GM13976 (cell line): ENCODE measurements around the gene PATJ.

Experiments
- DNase-seq: peaks from one replicate; pipeline ENCODE4 v3.0.0; 2012; ENCODE audit warnings: low spot score
- in situ Hi-C: fragments of 300-500 bp; cut with MboI; formaldehyde crosslinking; loops from one replicate; pipeline ENCODE4 v1.12.0; 2022; ENCODE audit warnings: low sequenced_read_pairs, mixed read lengths, inconsistent platforms; ENCODE audit not compliant: unreplicated experiment
- TF ChIP-seq, protein P1 (sequence below): IDR thresholded peaks from 2 replicates; pipeline ENCODE4 v1.5.1; 2012; ENCODE audit warnings: borderline replicate concordance, mild to moderate bottlenecking; ENCODE audit not compliant: insufficient read depth; ENCODE audit errors: extremely low read depth, missing control alignments, control extremely low read depth

PATJ gene

GRCh38 chr1:62188111-62188510 is 445.8 kb downstream of the PATJ start:
- in situ Hi-C loops: no loop called here
- DNase-seq: no peak
- TF ChIP-seq, protein P1, sequence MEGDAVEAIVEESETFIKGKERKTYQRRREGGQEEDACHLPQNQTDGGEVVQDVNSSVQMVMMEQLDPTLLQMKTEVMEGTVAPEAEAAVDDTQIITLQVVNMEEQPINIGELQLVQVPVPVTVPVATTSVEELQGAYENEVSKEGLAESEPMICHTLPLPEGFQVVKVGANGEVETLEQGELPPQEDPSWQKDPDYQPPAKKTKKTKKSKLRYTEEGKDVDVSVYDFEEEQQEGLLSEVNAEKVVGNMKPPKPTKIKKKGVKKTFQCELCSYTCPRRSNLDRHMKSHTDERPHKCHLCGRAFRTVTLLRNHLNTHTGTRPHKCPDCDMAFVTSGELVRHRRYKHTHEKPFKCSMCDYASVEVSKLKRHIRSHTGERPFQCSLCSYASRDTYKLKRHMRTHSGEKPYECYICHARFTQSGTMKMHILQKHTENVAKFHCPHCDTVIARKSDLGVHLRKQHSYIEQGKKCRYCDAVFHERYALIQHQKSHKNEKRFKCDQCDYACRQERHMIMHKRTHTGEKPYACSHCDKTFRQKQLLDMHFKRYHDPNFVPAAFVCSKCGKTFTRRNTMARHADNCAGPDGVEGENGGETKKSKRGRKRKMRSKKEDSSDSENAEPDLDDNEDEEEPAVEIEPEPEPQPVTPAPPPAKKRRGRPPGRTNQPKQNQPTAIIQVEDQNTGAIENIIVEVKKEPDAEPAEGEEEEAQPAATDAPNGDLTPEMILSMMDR: no peak

GRCh38 chr1:62194651-62195544 is 452.6 kb downstream of the PATJ start, which contains the start of gene L1TD1:
TSS of gene L1TD1 (plus strand) at chr1:62194849. CDS start at chr1:62206629, 11,780 bp downstream.
- in situ Hi-C loops: no loop called here
- TF ChIP-seq, protein P1: no peak
- no peak for DNase-seq

DNA sequence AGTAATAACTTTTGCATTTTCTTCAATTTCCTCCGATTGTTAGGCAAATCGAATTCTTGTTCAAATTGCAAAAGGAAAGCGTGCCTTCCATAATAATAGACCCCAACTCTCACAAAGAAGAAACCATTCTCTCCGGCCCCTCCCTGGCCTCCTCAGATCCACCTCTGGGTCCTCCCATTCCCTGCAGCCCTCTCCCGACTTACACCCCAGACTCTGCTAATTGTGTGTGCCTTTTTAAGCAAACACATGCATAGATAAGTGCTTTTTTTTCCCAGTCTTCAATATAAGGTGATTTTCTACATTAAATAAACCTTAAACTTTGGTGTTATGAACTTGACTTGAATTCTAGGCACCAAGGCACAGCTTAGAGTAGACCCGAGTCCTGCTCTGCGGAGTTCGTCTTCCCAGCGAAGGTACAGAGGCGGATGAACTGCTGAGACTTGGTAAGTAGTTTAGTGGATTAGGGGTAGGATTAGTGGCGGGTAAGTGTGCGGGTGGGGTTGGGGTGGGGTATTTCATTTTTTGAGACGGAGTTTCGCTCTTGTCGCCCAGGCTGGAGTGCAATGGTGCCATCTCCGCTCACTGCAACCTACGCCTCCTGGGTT is 453.9 kb downstream of the PATJ start:
- DNase-seq: no peak
- TF ChIP-seq, protein P1: no peak
- in situ Hi-C loops: no loop called here

- TF ChIP-seq, protein P1: no peak
- in situ Hi-C loops: no loop called here
- DNase-seq: no peak
Measured at GRCh38 chr1:62198069-62198780, 455.9 kb downstream of the PATJ start.

DNA sequence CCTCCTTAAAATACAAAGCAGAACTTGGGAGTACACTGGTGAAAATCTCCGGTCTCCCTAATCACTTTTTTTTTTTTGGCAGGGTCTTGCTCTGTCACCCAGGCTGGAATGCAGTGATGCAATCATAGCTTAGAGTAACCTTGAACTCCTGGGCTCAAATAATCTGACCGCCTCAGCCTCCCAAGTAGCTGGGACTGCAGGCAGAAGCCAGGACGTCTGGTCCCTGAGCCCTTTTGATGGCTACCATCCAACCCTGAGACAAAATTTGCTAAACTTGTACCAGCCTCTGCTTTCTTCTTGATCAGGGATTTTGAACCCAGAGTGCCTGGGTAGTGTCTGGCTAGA is 456.5 kb downstream of the PATJ start:
- TF ChIP-seq, protein P1: no peak
- no peak for DNase-seq
- in situ Hi-C loops: no loop called here

DNA sequence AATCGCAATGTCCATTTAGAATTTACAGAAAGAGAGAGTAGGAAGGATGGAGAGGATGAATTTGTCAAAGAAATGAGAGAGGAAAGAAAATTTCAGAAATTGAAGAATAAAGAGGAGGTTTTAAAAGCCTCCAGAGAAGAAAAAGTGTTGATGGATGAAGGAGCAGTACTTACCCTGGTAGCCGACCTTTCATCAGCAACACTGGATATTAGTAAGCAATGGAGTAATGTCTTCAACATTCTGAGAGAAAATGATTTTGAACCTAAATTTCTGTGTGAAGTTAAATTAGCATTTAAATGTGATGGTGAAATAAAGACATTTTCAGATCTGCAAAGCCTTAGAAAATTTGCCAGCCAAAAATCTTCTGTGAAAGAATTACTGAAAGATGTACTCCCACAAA is 464.9 kb downstream of the PATJ start:
- in situ Hi-C loops: no loop called here
- DNase-seq: no peak
- TF ChIP-seq, protein P1: no peak
